AG04449 (cell line): ENCODE results near the gene ATP6V1G3.
"Not testable (repeated sequence)": the region's sequence is repeated elsewhere in the genome, so short reads cannot be mapped to it uniquely, and the experiment has no call there.

Source experiments
- CTCF ChIA-PET: fragments of 350-600 bp; formaldehyde crosslinking; extraction: SDS; loops from one replicate; lab custom pipeline; 2021; ENCODE audit warnings: antibody characterized with exemption; lab: Yijun Ruan, JAX
- POLR2A ChIA-PET: fragments of 400-600, 350-600 bp; formaldehyde crosslinking; extraction: SDS; loops from one replicate; lab custom pipeline; 2020; ENCODE audit warnings: antibody characterized with exemption, inconsistent platforms; lab: Yijun Ruan, JAX
- DNase-seq: peaks from one replicate; pipeline ENCODE4 v3.0.0-alpha.2; 2010; ENCODE audit warnings: low read depth, low spot score
- H3K4me3 ChIP-seq: 2 replicates; pipeline ENCODE4 v1.5.1; 2011; ENCODE audit warnings: low read depth, mild to moderate bottlenecking, control low read depth, low read length
- TF ChIP-seq, protein P1 (sequence below): IDR thresholded peaks from one replicate; pipeline ENCODE4 v1.5.1; 2011; ENCODE audit warnings: mild to moderate bottlenecking, moderate library complexity, low read length, control low read depth, inconsistent platforms; ENCODE audit not compliant: insufficient read depth; ENCODE audit errors: missing control alignments

The ATP6V1G3 gene

DNA sequence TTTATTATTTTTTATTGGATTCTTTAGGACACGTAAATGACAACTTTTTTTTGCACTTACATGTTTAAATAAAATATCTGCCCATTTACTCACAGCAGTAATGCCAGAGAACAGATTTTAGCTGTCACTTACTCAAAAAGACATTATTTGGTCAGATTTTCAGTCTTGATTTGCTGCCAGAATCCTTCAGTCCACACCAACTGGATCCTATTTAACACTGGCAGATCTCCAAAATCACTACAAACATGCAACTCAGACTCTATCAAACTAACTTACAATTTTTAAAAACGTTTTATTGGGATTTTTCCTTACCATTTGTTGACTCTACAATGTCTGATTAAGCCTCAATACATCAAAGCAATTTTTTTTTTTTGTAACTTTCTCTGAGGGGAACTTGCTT, 11.1 kb downstream of the ATP6V1G3 start:
- DNase-seq: peak; percentile 47
- H3K4me3 ChIP-seq: no peak overlapping the region
- ChIA-PET POLR2A (no interaction called here), CTCF (interaction anchor here (1.0 kb wide), 1 partner anchor 13 kb away, joined by 3 read pairs; no protein-coding TSS in a partner anchor)
- TF ChIP-seq, protein P1, sequence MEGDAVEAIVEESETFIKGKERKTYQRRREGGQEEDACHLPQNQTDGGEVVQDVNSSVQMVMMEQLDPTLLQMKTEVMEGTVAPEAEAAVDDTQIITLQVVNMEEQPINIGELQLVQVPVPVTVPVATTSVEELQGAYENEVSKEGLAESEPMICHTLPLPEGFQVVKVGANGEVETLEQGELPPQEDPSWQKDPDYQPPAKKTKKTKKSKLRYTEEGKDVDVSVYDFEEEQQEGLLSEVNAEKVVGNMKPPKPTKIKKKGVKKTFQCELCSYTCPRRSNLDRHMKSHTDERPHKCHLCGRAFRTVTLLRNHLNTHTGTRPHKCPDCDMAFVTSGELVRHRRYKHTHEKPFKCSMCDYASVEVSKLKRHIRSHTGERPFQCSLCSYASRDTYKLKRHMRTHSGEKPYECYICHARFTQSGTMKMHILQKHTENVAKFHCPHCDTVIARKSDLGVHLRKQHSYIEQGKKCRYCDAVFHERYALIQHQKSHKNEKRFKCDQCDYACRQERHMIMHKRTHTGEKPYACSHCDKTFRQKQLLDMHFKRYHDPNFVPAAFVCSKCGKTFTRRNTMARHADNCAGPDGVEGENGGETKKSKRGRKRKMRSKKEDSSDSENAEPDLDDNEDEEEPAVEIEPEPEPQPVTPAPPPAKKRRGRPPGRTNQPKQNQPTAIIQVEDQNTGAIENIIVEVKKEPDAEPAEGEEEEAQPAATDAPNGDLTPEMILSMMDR: no peak

DNA sequence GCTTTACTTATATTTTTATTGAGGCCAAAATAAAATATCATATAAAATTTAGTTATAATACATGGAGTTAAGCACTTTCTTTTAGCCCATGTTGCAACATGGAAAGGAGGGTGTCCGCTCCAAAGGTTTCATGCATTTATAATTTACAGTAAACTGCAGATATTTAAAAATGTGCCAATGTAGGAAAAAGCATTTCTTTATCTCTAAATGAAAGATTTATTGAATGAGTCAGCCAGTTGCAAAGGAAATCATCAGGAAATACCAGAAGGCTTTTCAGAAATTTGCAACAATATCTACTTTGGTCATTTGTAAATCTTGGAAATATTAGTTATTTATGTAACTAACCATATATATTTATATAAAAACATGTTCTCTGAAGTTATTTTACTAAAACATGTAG, 12.1 kb downstream of the ATP6V1G3 start:
- DNase-seq: peak; percentile 10
- ChIA-PET POLR2A (no interaction called here), CTCF (interaction anchor here (1.0 kb wide), 1 partner anchor 14 kb away, joined by 3 read pairs; no protein-coding TSS in a partner anchor)
- TF ChIP-seq, protein P1: no peak
- H3K4me3 ChIP-seq: no peak overlapping the region

DNA sequence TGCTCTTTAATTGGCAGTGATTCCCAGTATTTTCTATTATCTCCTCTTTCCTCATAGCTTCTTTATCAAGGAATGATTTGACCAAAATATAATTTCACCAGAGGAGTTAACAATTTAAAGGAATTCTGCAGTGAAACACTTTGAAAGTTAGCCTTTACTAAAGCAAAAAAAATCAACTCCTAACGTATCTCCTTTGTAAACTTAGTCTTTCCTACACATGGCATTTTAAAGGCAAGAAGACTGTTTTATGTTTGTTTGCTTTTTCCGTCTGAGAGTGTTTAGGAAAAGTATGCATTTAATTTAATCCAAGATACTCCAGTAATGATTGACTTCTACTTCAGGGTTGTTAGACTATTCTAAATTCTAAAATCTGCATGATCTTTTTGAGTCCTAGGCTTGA, 15.9 kb downstream of the ATP6V1G3 start:
- ChIA-PET CTCF (no interaction called here), POLR2A (no interaction called here)
- H3K4me3 ChIP-seq: no peak overlapping the region
- DNase-seq: no peak
- TF ChIP-seq, protein P1: no peak

DNA sequence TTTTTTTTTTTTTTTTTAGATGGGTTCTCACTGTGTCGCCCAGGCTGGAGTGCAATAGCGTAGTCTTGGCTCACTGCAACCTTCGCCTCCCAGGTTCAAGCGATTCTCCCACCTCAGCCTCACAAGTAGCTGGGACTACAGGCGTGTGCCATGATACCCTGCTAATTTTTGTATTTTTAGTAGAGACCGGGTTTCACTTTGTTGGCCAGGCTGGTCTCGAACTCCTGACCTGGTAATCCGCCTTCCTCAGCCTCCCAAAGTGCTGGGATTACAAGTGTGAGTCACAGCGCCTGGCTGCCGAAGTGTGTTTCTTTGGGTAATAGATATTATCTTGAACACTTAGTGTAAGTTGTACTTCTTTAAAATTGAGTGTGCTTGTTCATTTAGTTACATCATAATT, 16.4 kb downstream of the ATP6V1G3 start:
- CTCF ChIA-PET, H3K4me3 ChIP-seq, POLR2A ChIA-PET, DNase-seq: not testable (repeated sequence)

DNA sequence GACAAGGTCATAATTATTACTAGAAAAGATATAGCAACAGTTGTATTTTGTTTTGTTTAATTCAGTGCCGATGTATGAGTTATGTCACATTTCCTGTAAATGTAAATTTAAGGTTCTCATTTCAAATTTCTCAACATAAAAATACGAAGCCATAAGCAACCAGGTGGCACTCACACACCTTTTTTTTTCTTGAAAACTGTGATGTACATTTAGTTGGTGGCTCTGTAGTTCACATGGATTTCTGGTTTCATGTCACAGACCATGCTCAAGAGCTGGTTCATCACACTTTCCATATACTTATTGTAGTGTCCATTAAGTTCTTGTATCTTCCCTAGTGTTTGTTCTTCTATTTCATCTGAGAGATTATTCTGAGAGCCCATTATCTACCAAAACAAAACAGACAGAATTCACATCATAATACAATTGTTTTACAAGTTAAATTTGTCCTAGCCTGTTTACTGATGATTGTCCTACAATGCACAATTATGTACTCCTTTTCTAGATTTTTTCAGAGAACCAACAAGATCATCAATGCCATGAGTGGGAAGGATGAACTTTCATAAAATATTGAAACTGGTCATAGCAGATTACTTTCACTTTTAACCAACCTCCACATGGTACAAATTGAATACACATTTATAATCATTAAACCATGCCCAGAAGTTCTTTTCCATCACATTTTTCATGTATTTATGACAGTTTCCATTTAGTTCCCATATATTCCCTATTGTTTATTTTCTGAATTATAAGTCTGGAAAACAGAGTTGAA, 17.1 kb downstream of the ATP6V1G3 start:
- ChIA-PET CTCF (no interaction called here), POLR2A (no interaction called here)
- H3K4me3 ChIP-seq: no peak overlapping the region
- TF ChIP-seq, protein P1: no peak
- DNase-seq: no peak

DNA sequence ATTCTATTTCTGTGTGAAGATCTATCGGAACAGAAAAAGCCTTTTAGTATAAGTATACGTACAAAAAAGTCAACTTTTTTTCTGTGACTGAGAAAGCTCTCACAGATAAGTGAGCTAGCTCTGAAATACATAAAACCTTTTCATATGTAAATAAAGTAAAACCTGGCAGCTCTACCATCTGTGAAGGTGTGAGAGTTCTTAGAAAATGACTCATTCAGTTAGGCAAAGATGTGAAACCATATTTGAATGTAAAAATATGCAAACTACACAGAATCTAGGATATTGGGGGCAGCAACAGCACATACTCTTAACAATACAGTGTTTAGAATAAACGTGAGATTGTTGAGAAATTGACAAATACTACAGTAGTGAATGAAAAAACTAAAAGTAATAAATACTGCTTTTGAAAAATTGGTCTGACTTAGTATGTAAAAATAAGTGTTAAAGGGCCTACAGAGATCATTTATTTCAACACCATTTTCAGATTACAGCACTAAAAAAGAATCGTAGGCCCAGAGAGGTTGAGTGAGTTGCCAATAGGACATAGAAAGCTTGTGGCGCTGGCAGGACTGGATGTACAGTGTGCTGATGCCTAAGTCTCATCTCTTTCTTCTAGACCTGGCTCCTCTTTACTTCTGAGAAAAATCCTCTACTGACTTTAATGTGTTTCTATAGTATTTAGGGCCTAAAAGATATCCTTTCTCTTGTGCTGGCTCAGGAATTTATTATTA, 19.8 kb downstream of the ATP6V1G3 start:
- TF ChIP-seq, protein P1: no peak
- ChIA-PET CTCF (interaction anchor here (0.9 kb wide), 1 partner anchor 161 kb away, joined by 3 read pairs; no protein-coding TSS in a partner anchor), POLR2A (no interaction called here)
- no peak for DNase-seq
- no peak overlapping the region for H3K4me3 ChIP-seq
